ENCODE measurements around the gene ZNF837.
"Not testable (repeated sequence)": the region's sequence is repeated elsewhere in the genome, so short reads cannot be mapped to it uniquely, and the experiment has no call there.

DNA sequence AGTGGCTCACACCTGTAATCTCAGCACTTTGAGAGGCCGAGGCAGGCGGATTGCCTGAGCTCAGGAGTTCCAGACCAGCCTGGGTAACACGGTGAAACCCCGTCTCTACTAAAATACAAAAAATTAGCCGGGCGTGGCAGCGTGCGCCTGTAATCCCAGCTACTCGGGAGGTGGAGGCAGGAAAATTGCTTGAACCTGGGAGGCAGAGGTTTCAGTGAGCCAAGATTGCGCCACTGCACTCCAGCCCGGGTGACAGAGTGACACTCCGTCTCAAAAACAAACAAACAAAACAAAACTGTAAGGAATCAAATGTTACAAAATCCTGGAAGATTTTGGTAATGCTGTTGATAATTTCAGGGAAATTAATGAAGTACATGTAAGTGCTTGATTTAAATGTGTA lies 32.8 kb downstream of the ZNF837 start:
- TF ChIP-seq SP1 (IDR thresholded peaks at IDR 0.05); SUZ12 (IDR thresholded peaks at IDR 0.05); BHLHE40 (IDR thresholded peaks at IDR 0.05; ENCODE audit: borderline replicate concordance); CTBP1 (IDR thresholded peaks at IDR 0.05; ENCODE audit: borderline replicate concordance); FOXK2 (IDR thresholded peaks at IDR 0.05); FOXM1 (IDR thresholded peaks at IDR 0.05; ENCODE audit: borderline replicate concordance); L3MBTL2 (conservative IDR thresholded peaks at IDR 0.05); ELF4 (IDR thresholded peaks at IDR 0.05); LEF1 (IDR thresholded peaks at IDR 0.05; ENCODE audit: borderline replicate concordance): not testable (repeated sequence)
- TF ChIP-seq, protein P1, sequence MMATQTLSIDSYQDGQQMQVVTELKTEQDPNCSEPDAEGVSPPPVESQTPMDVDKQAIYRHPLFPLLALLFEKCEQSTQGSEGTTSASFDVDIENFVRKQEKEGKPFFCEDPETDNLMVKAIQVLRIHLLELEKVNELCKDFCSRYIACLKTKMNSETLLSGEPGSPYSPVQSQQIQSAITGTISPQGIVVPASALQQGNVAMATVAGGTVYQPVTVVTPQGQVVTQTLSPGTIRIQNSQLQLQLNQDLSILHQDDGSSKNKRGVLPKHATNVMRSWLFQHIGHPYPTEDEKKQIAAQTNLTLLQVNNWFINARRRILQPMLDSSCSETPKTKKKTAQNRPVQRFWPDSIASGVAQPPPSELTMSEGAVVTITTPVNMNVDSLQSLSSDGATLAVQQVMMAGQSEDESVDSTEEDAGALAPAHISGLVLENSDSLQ (IDR thresholded peaks at IDR 0.05): not testable (repeated sequence)

All from HEK293T (cell line).